Activated naive CD8-positive, alpha-beta T cell treated with anti-CD3 and anti-CD28 coated beads for 36 hours (primary cell): ENCODE measurements around the gene TRMT44. TPM values are rescaled to one million over a fixed set of nuclear protein-coding genes. Genes with fewer than 3 reads are reported as not detected.
"Not testable (repeated sequence)": the region's sequence is repeated elsewhere in the genome, so short reads cannot be mapped to it uniquely, and the experiment has no call there.

Experiments
- DNase-seq: peaks from one replicate; pipeline ENCODE4 v3.0.0; 2021
- H3K27ac Mint-ChIP-seq: one replicate; pipeline ENCODE4 v1.8.0; 2022; ENCODE audit warnings: mild to moderate bottlenecking, moderate library complexity, mixed read lengths
- H3K27me3 Mint-ChIP-seq: one replicate; pipeline ENCODE4 v1.8.0; 2022; ENCODE audit warnings: mild to moderate bottlenecking, mixed read lengths
- H3K36me3 Mint-ChIP-seq: one replicate; pipeline ENCODE4 v1.8.0; 2021; ENCODE audit warnings: mild to moderate bottlenecking, mixed read lengths
- H3K4me1 Mint-ChIP-seq: one replicate; pipeline ENCODE4 v1.8.0; 2021; ENCODE audit warnings: mixed read lengths
- H3K4me3 Mint-ChIP-seq: one replicate; pipeline ENCODE4 v1.8.0; 2022; ENCODE audit warnings: mild to moderate bottlenecking, moderate library complexity, mixed read lengths
- H3K9me3 Mint-ChIP-seq: one replicate; pipeline ENCODE4 v1.8.0; 2022; ENCODE audit warnings: mixed read lengths
- total RNA-seq, 2 experiments: library from RNA; stranded (reverse); gene quantifications; one replicate each; pipeline ENCODE4 v1.2.3, GENCODE V29; 2021

Gene TRMT44
- total RNA-seq, 2 experiments from 2014 or later, result 21.9 to 26.6 TPM

- H3K4me3 Mint-ChIP-seq, result no peak overlapping the region
- no peak overlapping the region for H3K27ac Mint-ChIP-seq
- H3K9me3 Mint-ChIP-seq, result peaks cover 8% of the 10 kb centered on the region
Measured at GRCh38 chr4:8510611-8511285, 70.2 kb downstream of the TRMT44 start.

DNA sequence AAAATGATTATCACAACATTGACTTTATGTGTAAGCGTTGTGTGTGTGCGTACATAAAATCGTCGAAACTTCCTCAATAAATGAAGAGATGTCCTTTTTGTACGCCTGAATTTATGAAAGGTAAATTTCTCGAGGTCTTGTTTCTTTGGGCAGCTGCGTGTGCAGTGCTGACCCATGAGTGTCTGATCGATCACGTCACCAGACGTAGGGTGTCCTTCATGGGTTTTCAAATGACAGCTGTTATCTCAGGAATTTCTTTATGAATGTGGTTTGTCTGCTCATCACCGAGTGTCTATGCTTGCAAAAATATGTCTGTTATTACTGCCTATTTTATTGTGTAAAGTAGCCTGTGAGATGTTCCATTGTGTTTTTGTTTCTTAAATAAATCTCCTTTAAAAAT is 71.9 kb downstream of the TRMT44 start:
- Mint-ChIP-seq H3K27ac (no peak overlapping the region), H3K4me3 (no peak overlapping the region), H3K36me3 (peaks cover 3% of the 10 kb centered on the region), H3K27me3 (no peaks in the 10 kb centered on the region), H3K9me3 (peaks cover 8% of the 10 kb centered on the region), H3K4me1 (no peaks in the 10 kb centered on the region)
- DNase-seq, result no peak

More at GRCh38 chr4:8510611-8511285, 70.2 kb downstream of the TRMT44 start:
- no peaks in the 10 kb centered on the region for H3K27me3 Mint-ChIP-seq
- no peaks in the 10 kb centered on the region for H3K4me1 Mint-ChIP-seq
- no peak for DNase-seq
- H3K36me3 Mint-ChIP-seq, result peaks cover 3% of the 10 kb centered on the region

DNA sequence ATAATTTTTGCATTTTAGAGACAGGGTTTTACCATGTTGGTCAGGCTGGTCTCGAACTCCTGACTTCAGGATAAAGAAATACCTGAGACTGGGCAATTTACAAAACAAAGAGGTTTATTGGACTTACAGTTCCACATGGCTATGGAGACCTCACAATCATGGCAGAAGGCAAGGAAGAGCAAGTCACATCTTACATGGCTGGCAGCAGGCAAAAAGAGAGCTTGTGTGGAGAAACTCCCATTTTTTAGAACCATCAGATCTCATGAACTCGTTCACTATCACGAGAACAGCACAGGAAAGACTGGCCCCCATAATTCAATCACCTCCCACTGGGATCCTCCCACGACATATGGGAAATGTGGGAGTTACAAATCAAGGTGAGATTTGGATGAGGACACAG is 72.5 kb downstream of the TRMT44 start:
- not testable (repeated sequence) for H3K9me3 Mint-ChIP-seq, H3K27ac Mint-ChIP-seq, DNase-seq, H3K4me1 Mint-ChIP-seq, H3K36me3 Mint-ChIP-seq, H3K4me3 Mint-ChIP-seq, H3K27me3 Mint-ChIP-seq

- Mint-ChIP-seq H3K4me3 (no peak overlapping the region), H3K4me1 (no peaks in the 10 kb centered on the region), H3K9me3 (peaks cover 8% of the 10 kb centered on the region), H3K27me3 (no peaks in the 10 kb centered on the region), H3K27ac (no peak overlapping the region), H3K36me3 (peaks cover 3% of the 10 kb centered on the region)
- DNase-seq, result no peak
Measured at GRCh38 chr4:8513931-8514330, 73.4 kb downstream of the TRMT44 start.

DNA sequence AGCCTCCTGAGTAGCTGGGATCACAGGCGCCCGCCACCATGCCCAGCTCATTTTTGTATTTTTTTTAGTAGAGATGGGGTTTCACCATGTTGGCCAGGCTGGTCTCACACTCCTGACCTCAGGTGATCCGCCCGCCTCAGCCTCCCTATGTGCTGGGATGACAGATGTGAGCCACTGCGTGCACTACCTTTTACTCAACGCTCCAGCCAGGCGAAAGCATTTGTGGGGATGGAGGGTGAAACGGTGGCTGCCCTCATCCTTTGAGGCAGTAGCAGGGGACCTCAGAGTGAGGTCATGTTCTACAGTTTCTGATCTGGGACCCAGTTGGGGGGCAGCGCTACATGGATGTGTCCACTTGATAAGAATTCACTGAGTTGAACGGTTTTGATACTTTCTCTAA is 73.8 kb downstream of the TRMT44 start:
- DNase-seq, result no peak
- no peaks in the 10 kb centered on the region for H3K27me3 Mint-ChIP-seq
- H3K27ac Mint-ChIP-seq, result no peak overlapping the region
- H3K36me3 Mint-ChIP-seq, result peaks cover 3% of the 10 kb centered on the region
- peaks cover 8% of the 10 kb centered on the region for H3K9me3 Mint-ChIP-seq
- no peaks in the 10 kb centered on the region for H3K4me1 Mint-ChIP-seq
- H3K4me3 Mint-ChIP-seq, result no peak overlapping the region

DNA sequence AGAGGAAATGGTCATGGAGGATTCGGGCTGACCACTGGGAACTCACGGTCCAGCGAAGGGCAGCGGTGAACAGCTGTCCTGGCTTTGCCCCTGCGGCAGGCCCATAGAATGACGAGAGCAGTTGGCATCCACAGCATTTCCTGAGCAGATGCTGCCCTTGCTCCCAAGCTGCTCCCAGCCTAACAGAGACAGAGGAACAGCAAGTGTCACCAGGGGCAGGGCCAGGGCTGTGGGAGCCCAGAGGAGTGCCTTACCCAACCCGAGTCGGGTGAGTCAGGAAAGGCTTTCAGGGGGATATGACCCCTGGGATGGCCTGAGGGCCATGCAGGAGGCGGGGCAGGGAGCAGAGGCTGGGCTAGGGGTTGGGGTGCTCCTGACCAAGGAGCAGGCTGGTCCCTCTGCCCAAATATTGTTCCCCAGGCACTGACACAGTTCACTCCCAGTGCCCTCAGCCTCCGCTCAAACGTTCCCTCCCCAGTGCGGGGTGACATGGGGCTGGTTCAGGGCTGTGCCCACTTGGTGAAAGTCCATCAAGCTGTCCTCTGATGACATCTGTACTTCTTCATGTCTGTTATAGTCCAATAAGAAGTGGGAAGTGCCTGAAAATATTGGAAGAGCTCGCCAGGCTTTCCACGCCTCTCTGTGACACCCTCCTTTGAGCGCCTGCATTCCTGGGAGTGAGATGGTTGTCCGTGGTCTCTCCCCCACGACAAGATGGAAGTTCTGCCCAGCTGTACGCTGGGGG is 74.9 kb downstream of the TRMT44 start:
- no peak overlapping the region for H3K4me3 Mint-ChIP-seq
- H3K9me3 Mint-ChIP-seq, result peaks cover 8% of the 10 kb centered on the region
- no peak overlapping the region for H3K27ac Mint-ChIP-seq
- DNase-seq, result no peak
- no peaks in the 10 kb centered on the region for H3K4me1 Mint-ChIP-seq
- H3K36me3 Mint-ChIP-seq, result peaks cover 3% of the 10 kb centered on the region
- no peaks in the 10 kb centered on the region for H3K27me3 Mint-ChIP-seq

DNA sequence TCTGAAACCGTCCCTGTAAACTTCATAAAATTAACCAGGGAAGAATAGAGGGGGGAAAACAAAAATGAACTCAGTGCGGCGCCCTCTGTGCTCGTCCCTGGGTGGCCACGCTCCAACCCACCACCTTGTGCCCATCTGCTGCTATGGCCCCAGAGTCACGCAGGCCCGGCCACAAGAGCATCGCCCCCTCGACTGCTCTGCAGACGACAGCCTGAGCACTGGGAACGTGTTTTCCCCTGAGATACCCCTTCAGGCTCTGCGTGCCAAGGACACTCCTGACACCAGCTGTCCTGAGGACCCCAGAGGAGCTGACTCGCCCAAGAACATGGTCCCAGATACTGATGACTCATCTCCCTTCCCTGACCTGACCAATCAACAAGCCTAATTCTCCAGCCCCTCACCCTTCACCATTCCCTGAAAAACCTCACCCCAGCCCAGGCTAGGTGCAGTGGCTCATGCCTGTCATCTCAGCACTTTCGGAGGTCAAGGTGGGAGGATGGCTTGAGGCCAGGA is 75.5 kb downstream of the TRMT44 start:
- H3K4me1 Mint-ChIP-seq, result no peaks in the 10 kb centered on the region
- H3K27ac Mint-ChIP-seq, result no peak overlapping the region
- no peaks in the 10 kb centered on the region for H3K36me3 Mint-ChIP-seq
- peaks cover 12% of the 10 kb centered on the region for H3K9me3 Mint-ChIP-seq
- H3K27me3 Mint-ChIP-seq, result no peaks in the 10 kb centered on the region
- H3K4me3 Mint-ChIP-seq, result no peak overlapping the region
- DNase-seq, result no peak

DNA sequence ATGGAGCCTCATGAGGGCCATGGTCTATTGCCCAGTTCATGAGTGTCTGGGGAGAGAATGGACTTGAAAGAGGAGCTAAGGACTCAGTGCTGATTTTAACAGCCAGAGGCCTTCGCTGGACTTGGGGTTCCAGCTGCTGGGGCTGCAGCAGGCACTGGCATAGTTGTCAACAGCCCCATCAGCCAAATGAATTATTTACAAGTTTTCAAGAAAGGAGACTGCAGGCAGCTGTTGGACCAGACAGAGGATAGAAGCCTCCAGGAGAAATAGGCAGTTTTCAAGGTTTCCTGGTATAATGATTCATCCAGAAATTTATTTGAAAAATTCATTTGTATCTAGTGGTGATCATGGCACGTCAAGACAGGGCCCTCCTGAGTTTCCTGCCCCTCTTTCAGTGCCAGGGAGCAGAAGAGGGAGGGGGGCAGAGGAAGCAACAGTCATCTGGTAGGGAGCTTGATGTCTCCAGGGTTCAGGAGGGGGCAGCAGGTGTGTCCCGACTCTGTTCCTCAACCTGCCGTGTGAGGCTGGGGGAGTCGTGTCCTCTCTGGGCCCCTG is 76.5 kb downstream of the TRMT44 start:
- Mint-ChIP-seq H3K27me3 (no peaks in the 10 kb centered on the region), H3K4me3 (no peak overlapping the region), H3K9me3 (peaks cover 15% of the 10 kb centered on the region), H3K4me1 (no peaks in the 10 kb centered on the region), H3K36me3 (no peaks in the 10 kb centered on the region), H3K27ac (no peak overlapping the region)
- no peak for DNase-seq

DNA sequence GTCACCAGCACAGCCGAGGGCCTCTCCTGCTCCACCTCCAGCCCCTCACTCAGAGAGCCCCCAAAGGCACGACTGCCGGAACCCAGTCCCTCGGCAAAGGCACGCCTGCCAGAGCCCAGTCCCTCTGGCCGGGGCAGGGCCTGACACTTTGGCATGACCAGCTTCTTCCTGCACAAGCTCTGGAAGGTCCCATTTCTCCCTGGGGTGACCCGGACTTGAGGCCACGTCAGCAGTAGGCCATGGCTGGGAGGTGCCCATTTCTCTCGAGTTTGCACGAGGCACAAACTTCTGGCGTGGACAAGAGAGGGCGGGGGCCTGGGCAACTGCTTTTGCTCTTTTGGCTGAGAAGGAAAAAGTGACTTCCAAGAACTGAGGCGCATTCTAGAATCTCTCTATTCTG is 77.4 kb downstream of the TRMT44 start:
- Mint-ChIP-seq H3K27ac (no peak overlapping the region), H3K36me3 (no peaks in the 10 kb centered on the region), H3K9me3 (peaks cover 16% of the 10 kb centered on the region), H3K4me1 (no peaks in the 10 kb centered on the region), H3K27me3 (no peaks in the 10 kb centered on the region), H3K4me3 (no peak overlapping the region)
- no peak for DNase-seq

GRCh38 chr4:8522160-8523120 is 81.9 kb downstream of the TRMT44 start:
- no peaks in the 10 kb centered on the region for H3K4me1 Mint-ChIP-seq
- H3K4me3 Mint-ChIP-seq, result no peak overlapping the region
- H3K9me3 Mint-ChIP-seq, result peaks cover 9% of the 10 kb centered on the region
- no peak overlapping the region for H3K27ac Mint-ChIP-seq
- H3K27me3 Mint-ChIP-seq, result no peaks in the 10 kb centered on the region
- no peaks in the 10 kb centered on the region for H3K36me3 Mint-ChIP-seq
- DNase-seq, result no peak

GRCh38 chr4:8523175-8523574 is 82.6 kb downstream of the TRMT44 start:
- H3K27me3 Mint-ChIP-seq, result no peaks in the 10 kb centered on the region
- DNase-seq, result no peak
- H3K9me3 Mint-ChIP-seq, result peaks cover 9% of the 10 kb centered on the region
- no peak overlapping the region for H3K4me3 Mint-ChIP-seq
- H3K4me1 Mint-ChIP-seq, result no peaks in the 10 kb centered on the region
- no peak overlapping the region for H3K27ac Mint-ChIP-seq
- no peaks in the 10 kb centered on the region for H3K36me3 Mint-ChIP-seq

DNA sequence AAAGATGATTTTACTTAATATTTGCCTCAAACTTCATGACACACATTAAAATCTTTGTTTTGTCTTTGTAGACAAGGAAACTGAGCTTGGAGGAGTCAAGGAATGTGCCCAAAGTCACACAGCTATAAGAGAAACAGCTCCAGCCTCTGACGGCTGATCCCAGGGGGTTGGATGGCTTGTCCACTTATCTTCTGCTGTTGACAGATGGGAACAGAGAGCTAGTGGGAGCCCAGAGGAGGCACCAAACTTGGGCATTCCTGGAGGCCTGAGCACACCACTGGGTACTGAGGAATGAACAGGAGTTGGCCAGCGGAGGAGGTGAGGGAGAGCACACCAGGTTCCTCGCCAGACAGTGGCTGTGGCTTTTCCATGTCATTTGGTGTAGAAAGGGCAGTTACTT is 83.2 kb downstream of the TRMT44 start:
- no peaks in the 10 kb centered on the region for H3K27me3 Mint-ChIP-seq
- no peaks in the 10 kb centered on the region for H3K4me1 Mint-ChIP-seq
- no peak overlapping the region for H3K27ac Mint-ChIP-seq
- H3K9me3 Mint-ChIP-seq, result peaks cover 9% of the 10 kb centered on the region
- no peaks in the 10 kb centered on the region for H3K36me3 Mint-ChIP-seq
- no peak for DNase-seq
- no peak overlapping the region for H3K4me3 Mint-ChIP-seq

DNA sequence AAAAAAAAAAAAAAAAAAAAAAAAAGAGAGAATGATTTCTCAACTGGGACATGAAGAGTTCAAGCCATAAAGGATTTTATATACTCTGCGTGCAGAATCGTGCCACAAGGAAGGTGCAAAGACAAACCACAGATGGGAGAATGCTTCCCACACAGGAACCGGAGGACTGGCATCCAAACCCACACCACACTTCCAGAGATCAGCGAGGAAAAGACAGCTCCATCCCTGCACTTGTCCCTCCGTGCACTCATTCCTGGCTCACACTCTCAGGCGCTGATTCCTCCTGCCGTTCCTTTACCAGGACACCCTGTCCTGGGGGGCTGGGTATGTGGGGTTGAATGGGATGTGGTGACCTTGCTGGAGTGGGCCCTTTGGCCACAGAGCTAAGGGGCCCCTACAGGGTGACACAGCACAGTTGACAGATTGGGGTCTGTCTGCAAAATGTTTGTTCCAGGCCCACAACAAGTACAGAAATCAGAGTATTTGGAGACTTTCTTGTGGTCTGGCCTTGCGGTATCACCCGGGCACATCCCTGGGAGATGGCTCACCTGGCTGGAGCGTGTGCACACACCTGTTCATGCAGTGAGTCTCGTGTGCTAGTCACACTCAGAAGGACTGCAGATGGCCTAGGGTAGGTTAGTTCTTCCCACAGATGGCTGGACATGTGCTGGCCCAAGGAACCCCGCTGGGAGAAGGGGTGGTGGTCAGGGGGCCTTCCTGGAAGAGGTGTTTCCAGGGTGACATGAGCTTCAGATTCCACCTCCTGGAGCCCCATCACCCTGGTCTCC is 84.2 kb downstream of the TRMT44 start:
- peaks cover 10% of the 10 kb centered on the region for H3K9me3 Mint-ChIP-seq
- no peaks in the 10 kb centered on the region for H3K36me3 Mint-ChIP-seq

More for the DNA sequence above, 84.2 kb downstream of the TRMT44 start:
- DNase-seq, result no peak
- Mint-ChIP-seq H3K27ac (no peak overlapping the region), H3K4me1 (no peaks in the 10 kb centered on the region), H3K27me3 (no peaks in the 10 kb centered on the region), H3K4me3 (no peak overlapping the region)
